Gastroesophageal sphincter (tissue), 4 donors: ENCODE data around the gene NFKB2. TPM values are rescaled to one million over a fixed set of nuclear protein-coding genes. Genes with fewer than 3 reads are reported as not detected.

Experiments
- ATAC-seq: fragments of 150-250 bp; one replicate; pipeline ENCODE4 v1.9.1; 2016; ENCODE audit warnings: mild to moderate bottlenecking, moderate library complexity
- H3K27ac ChIP-seq, 4 donors: fragments of 200-600 bp; sonication (generic) in 3 of 4; 1 replicate in 3 of 4; 2 replicates in 1 of 4; pipeline ENCODE4 v1.5.1; 2016 to 2019
- H3K27me3 ChIP-seq: fragments of 200-600 bp; sonication (generic); one replicate; pipeline ENCODE4 v1.5.1; 2019
- H3K36me3 ChIP-seq, 2 donors: fragments of 200-600 bp; sonication (generic); one replicate each; pipeline ENCODE4 v1.5.1; 2019; ENCODE audit warnings: control low read depth in 1 of 2
- H3K4me1 ChIP-seq, 3 donors: fragments of 200-600 bp; sonication (generic); 1 replicate in 2 of 3; 2 replicates in 1 of 3; pipeline ENCODE4 v1.5.1; 2016 to 2019; ENCODE audit warnings: control low read depth in 2 of 3
- H3K4me3 ChIP-seq, 2 donors: fragments of 200-600 bp; sonication (generic); one replicate each; pipeline ENCODE4 v1.5.1; 2019; ENCODE audit warnings: mild to moderate bottlenecking in 1 of 2, moderate library complexity in 1 of 2
- H3K9me3 ChIP-seq, 3 donors: fragments of 200-600 bp; sonication (generic); one replicate each; pipeline ENCODE4 v1.5.1; 2017 to 2019; ENCODE audit warnings: control low read depth in 2 of 3
- CTCF ChIP-seq, 4 experiments: fragments of 200-600 bp in 2 of 4; fragments of 450-650 bp in 2 of 4; sonication (generic) in 1 of 4; IDR thresholded peaks; one replicate each; pipeline ENCODE4 v1.5.1; 2017 to 2019; ENCODE audit warnings: antibody characterized with exemption in 4 of 4, mild to moderate bottlenecking in 2 of 4, moderate library complexity in 2 of 4
- EP300 ChIP-seq: sonication (generic); formaldehyde crosslinking; IDR thresholded peaks from one replicate; pipeline ENCODE4 v1.6.1; 2017; ENCODE audit warnings: antibody characterized with exemption, mild to moderate bottlenecking
- POLR2A ChIP-seq, 2 donors: fragments of 450-650 bp; IDR thresholded peaks; one replicate each; pipeline ENCODE4 v1.6.1; 2017; ENCODE audit warnings: antibody characterized with exemption in 2 of 2, mild to moderate bottlenecking in 2 of 2, moderate library complexity in 1 of 2
- POLR2AphosphoS5 ChIP-seq: sonication (generic); formaldehyde crosslinking; IDR thresholded peaks from one replicate; pipeline ENCODE4 v1.6.1; 2017; ENCODE audit warnings: antibody characterized with exemption
- WGBS, 2 donors: methylation state at CpG; one replicate each; pipeline ENCODE4 v1.1.5; 2018; ENCODE audit warnings: low coverage in 1 of 2; 5-methylcytosine and 5-hydroxymethylcytosine counted together
- total RNA-seq, 4 donors: library from RNA; depleted of rRNA; stranded (reverse); fragments of >200 nt; gene quantifications; one replicate each; pipeline ENCODE4 v1.1.0, GENCODE V29; 2016

NFKB2 gene
- total RNA-seq, 4 donors from 2014 or later, result 20.5 to 31.6 (median 24.8) TPM

- no peaks in the 10 kb centered on the region for H3K27me3 ChIP-seq
- no peak for ATAC-seq
- H3K9me3 ChIP-seq, result no peaks in the 10 kb centered on the region
- peaks cover 0 to 59% of the 10 kb centered on the region in 2 donors for H3K36me3 ChIP-seq
- TF ChIP-seq POLR2AphosphoS5 (no peak), CTCF (IDR thresholded peaks at IDR 0.05) (no peak), POLR2A (IDR thresholded peaks at IDR 0.05) (no peak), EP300 (no peak)
- H3K27ac ChIP-seq, result peak overlapping the region in 3 of 4 donors; percentile 95 to 98 (median 96)
- WGBS, 2 donors, result 36 to 72% methylated on average over 3 to 6 of the region's 22 CpGs
- peaks cover 0 to 88% (median 25%) of the 10 kb centered on the region in 3 donors for H3K4me1 ChIP-seq
- no peak overlapping the region for H3K4me3 ChIP-seq
These were observed 5.3 kb downstream of the NFKB2 start for GRCh38 chr10:102400598-102401341.

GRCh38 chr10:102401342-102401654 is 5.8 kb downstream of the NFKB2 start:
- no peak overlapping the region for H3K4me3 ChIP-seq
- H3K27ac ChIP-seq, result peak overlapping the region in 3 of 4 donors; percentile 52 to 98 (median 96)
- H3K4me1 ChIP-seq, result peaks cover 0 to 88% (median 21%) of the 10 kb centered on the region in 3 donors
- no peaks in the 10 kb centered on the region for H3K27me3 ChIP-seq
- H3K36me3 ChIP-seq, result peaks cover 0 to 59% of the 10 kb centered on the region in 2 donors
- TF ChIP-seq POLR2A (IDR thresholded peaks at IDR 0.05) (no peak), EP300 (no peak)
- no peaks in the 10 kb centered on the region for H3K9me3 ChIP-seq
- no peak for ATAC-seq
- no CpG with 5 or more reads among the region's 8 CpGs for WGBS, 2 donors

- 67% methylated on average over 3 of the region's 18 CpGs; no CpG with 5 or more reads in 1 of the 2 donors for WGBS, 2 donors
- peak overlapping the region in 3 of 4 donors; percentile 52 to 98 (median 96) for H3K27ac ChIP-seq
These were observed 6.4 kb downstream of the NFKB2 start for GRCh38 chr10:102401735-102402511.

GRCh38 chr10:102402512-102402896 is 7.0 kb downstream of the NFKB2 start:
- Histone ChIP-seq H3K4me3 (no peak overlapping the region), H3K27me3 (peaks cover 8% of the 10 kb centered on the region), H3K9me3 (no peaks in the 10 kb centered on the region), H3K4me1 (peaks cover 0 to 84% (median 13%) of the 10 kb centered on the region in 3 donors), H3K27ac (peak overlapping the region in 3 of 4 donors; percentile 52 to 98 (median 96)), H3K36me3 (peaks cover 0 to 50% of the 10 kb centered on the region in 2 donors)
- no peak for TF ChIP-seq EP300
- no peak for TF ChIP-seq POLR2AphosphoS5
- no peak for TF ChIP-seq CTCF (IDR thresholded peaks at IDR 0.05)
- no peak for TF ChIP-seq POLR2A (IDR thresholded peaks at IDR 0.05)
- no peak for ATAC-seq
- WGBS, 2 donors, result no CpG with 5 or more reads among the region's 5 CpGs

More at GRCh38 chr10:102401735-102402511, 6.4 kb downstream of the NFKB2 start:
- Histone ChIP-seq H3K4me3 (no peak overlapping the region), H3K27me3 (peaks cover 2% of the 10 kb centered on the region), H3K36me3 (peaks cover 0 to 56% of the 10 kb centered on the region in 2 donors), H3K4me1 (peaks cover 0 to 84% (median 15%) of the 10 kb centered on the region in 3 donors), H3K9me3 (no peaks in the 10 kb centered on the region)
- peak; percentile 6 for TF ChIP-seq POLR2AphosphoS5
- TF ChIP-seq CTCF (IDR thresholded peaks at IDR 0.05), result no peak
- no peak for ATAC-seq

- TF ChIP-seq CTCF (IDR thresholded peaks at IDR 0.05) (no peak), POLR2A (IDR thresholded peaks at IDR 0.05) (no peak), POLR2AphosphoS5 (no peak), EP300 (no peak)
- 40% methylated on average over 1 of the region's 13 CpGs; no CpG with 5 or more reads in 1 of the 2 donors for WGBS, 2 donors
- H3K9me3 ChIP-seq, result no peaks in the 10 kb centered on the region
- H3K27ac ChIP-seq, result peak overlapping the region in 3 of 4 donors; percentile 52 to 98 (median 96)
- H3K36me3 ChIP-seq, result peaks cover 0 to 44% of the 10 kb centered on the region in 2 donors
- ATAC-seq, result no peak
- H3K4me1 ChIP-seq, result peaks cover 0 to 84% (median 13%) of the 10 kb centered on the region in 3 donors
- H3K27me3 ChIP-seq, result peaks cover 14% of the 10 kb centered on the region
- H3K4me3 ChIP-seq, result no peak overlapping the region
These were observed 7.6 kb downstream of the NFKB2 start for GRCh38 chr10:102403115-102403514.
